Measurements from ENCODE around the gene TXNDC12.

- TF ChIP-seq CTCF (IDR thresholded peaks at IDR 0.05): no peak
- no peak for TF ChIP-seq POLR2A (IDR thresholded peaks at IDR 0.05)
These were observed 9.8 kb downstream of the TXNDC12 start for GRCh38 chr1:52045236-52045635.

Data from uterus (tissue), 2 donors.